ENCODE data around the gene EIF2S3. TPM values are rescaled to one million over a fixed set of nuclear protein-coding genes. Genes with fewer than 3 reads are reported as not detected.

EIF2S3 gene
- total RNA-seq, 1 donor from 2014 or later, result 473 TPM

DNA sequence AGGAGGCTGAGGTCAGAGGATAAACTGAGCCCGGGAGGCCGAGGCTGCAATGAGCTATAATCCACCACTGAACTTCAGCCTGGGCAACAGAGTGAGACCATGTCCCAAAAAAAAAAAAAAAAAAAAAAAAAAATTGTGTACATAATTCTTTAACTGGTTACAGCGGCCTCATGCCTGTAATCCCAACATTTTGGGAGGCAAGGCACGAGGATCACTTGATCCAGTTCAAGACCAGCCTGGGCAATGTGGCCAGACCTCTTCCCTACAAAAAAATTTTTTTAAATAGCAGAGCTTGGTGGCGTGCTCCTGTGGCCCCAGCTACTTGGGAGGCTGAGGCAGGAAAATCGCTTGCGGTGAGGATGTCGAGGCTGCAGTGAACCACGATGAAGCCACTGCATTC is 37.1 kb upstream of the EIF2S3 start:
- Mint-ChIP-seq H3K4me1 (ENCODE audit: low read depth) (peaks cover 6% of the 10 kb centered on the region), H3K27ac (no peak overlapping the region), H3K9me3 (ENCODE audit: low read depth) (no peaks in the 10 kb centered on the region), H3K27me3 (no peaks in the 10 kb centered on the region), H3K4me3 (ENCODE audit: low read depth) (no peak overlapping the region), H3K36me3 (ENCODE audit: insufficient read depth) (peaks cover 8% of the 10 kb centered on the region)
- no peak for TF ChIP-seq CTCF (IDR thresholded peaks at IDR 0.05; ENCODE audit: unreplicated experiment)
- DNase-seq (ENCODE audit: low spot score, unreplicated experiment), result no peak

DNA sequence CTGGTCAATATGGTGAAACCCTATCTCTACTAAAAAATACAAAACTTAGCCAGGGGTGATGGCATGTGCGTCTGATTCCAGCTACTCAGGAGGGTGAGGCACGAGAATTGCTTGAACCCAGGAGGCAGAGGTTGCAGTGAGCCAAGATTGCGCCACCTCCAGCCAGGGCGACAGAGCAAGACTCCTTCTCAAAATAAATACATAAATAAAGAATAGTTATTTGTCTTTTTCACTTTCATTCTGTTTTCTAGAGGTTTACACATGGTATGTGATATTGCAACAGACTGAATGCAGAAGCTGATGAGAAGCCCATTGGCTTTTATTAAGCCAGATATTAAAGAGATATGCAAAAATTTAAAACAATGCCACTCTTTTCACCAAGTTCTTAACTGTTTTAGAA is 35.9 kb upstream of the EIF2S3 start:
- Mint-ChIP-seq H3K9me3 (ENCODE audit: low read depth) (no peaks in the 10 kb centered on the region), H3K27ac (no peak overlapping the region), H3K4me1 (ENCODE audit: low read depth) (peaks cover 13% of the 10 kb centered on the region), H3K27me3 (no peaks in the 10 kb centered on the region), H3K4me3 (ENCODE audit: low read depth) (no peak overlapping the region), H3K36me3 (ENCODE audit: insufficient read depth) (peaks cover 8% of the 10 kb centered on the region)
- no peak for TF ChIP-seq CTCF (IDR thresholded peaks at IDR 0.05; ENCODE audit: unreplicated experiment)
- DNase-seq (ENCODE audit: low spot score, unreplicated experiment), result no peak

GRCh38 chrX:24019448-24019847 is 35.3 kb upstream of the EIF2S3 start:
- H3K36me3 Mint-ChIP-seq (ENCODE audit: insufficient read depth), result peaks cover 8% of the 10 kb centered on the region
- no peaks in the 10 kb centered on the region for H3K9me3 Mint-ChIP-seq (ENCODE audit: low read depth)
- TF ChIP-seq CTCF (IDR thresholded peaks at IDR 0.05; ENCODE audit: unreplicated experiment), result no peak
- peaks cover 11% of the 10 kb centered on the region for H3K4me1 Mint-ChIP-seq (ENCODE audit: low read depth)
- peak overlapping the region; percentile 20 for H3K27ac Mint-ChIP-seq
- no peak overlapping the region for H3K4me3 Mint-ChIP-seq (ENCODE audit: low read depth)
- DNase-seq (ENCODE audit: low spot score, unreplicated experiment), result no peak
- H3K27me3 Mint-ChIP-seq, result no peaks in the 10 kb centered on the region

GRCh38 chrX:24020306-24020876 is 34.4 kb upstream of the EIF2S3 start:
- Mint-ChIP-seq H3K9me3 (ENCODE audit: low read depth) (no peaks in the 10 kb centered on the region), H3K4me3 (ENCODE audit: low read depth) (no peak overlapping the region), H3K27me3 (no peaks in the 10 kb centered on the region), H3K36me3 (ENCODE audit: insufficient read depth) (peaks cover 8% of the 10 kb centered on the region), H3K27ac (no peak overlapping the region), H3K4me1 (ENCODE audit: low read depth) (peaks cover 11% of the 10 kb centered on the region)
- no peak for DNase-seq (ENCODE audit: low spot score, unreplicated experiment)
- TF ChIP-seq CTCF (IDR thresholded peaks at IDR 0.05; ENCODE audit: unreplicated experiment), result no peak

- TF ChIP-seq CTCF (IDR thresholded peaks at IDR 0.05; ENCODE audit: unreplicated experiment), result no peak
- H3K27ac Mint-ChIP-seq, result peak overlapping the region; percentile 9
Measured at GRCh38 chrX:24023544-24023943, 31.2 kb upstream of the EIF2S3 start.

More at GRCh38 chrX:24023544-24023943, 31.2 kb upstream of the EIF2S3 start:
- peaks cover 12% of the 10 kb centered on the region for H3K4me1 Mint-ChIP-seq (ENCODE audit: low read depth)
- no peaks in the 10 kb centered on the region for H3K27me3 Mint-ChIP-seq
- no peaks in the 10 kb centered on the region for H3K9me3 Mint-ChIP-seq (ENCODE audit: low read depth)
- H3K4me3 Mint-ChIP-seq (ENCODE audit: low read depth), result peak overlapping the region; percentile 92
- no peak for DNase-seq (ENCODE audit: low spot score, unreplicated experiment)
- H3K36me3 Mint-ChIP-seq (ENCODE audit: insufficient read depth), result peaks cover 7% of the 10 kb centered on the region
